Cardiac muscle cell (in vitro differentiated cells and primary cell): ENCODE results near the gene CEP112. TPM values are rescaled to one million over a fixed set of nuclear protein-coding genes. Genes with fewer than 3 reads are reported as not detected.

Experiments
- DNase-seq, 2 donors: peaks; one replicate each; pipeline versions ENCODE4 v3.0.0 to v3.0.0-alpha.2; 2010 to 2017; ENCODE audit warnings: low read depth in 1 of 2, low spot score in 1 of 2
- H3K27ac ChIP-seq: fragments of 200-600 bp; sonication (generic); 2 replicates; pipeline ENCODE4 v1.5.1; 2016
- H3K27me3 ChIP-seq: fragments of 200-600 bp; sonication (generic); 2 replicates; pipeline ENCODE4 v1.6.0; 2016; ENCODE audit warnings: control low read depth
- H3K36me3 ChIP-seq: fragments of 200-600 bp; sonication (generic); 2 replicates; pipeline ENCODE4 v1.5.1; 2016; ENCODE audit warnings: control low read depth
- H3K4me1 ChIP-seq: fragments of 200-600 bp; sonication (generic); 2 replicates; pipeline ENCODE4 v1.8.1; 2017; ENCODE audit warnings: low read depth, mild to moderate bottlenecking, mixed run types
- H3K4me3 ChIP-seq: fragments of 200-600 bp; sonication (generic); 2 replicates; pipeline ENCODE4 v1.5.1; 2016; ENCODE audit warnings: mild to moderate bottlenecking
- H3K9me3 ChIP-seq: fragments of 200-600 bp; sonication (generic); 2 replicates; pipeline ENCODE4 v1.5.1; 2017; ENCODE audit warnings: low read depth, mild to moderate bottlenecking, control low read depth
- CTCF ChIP-seq: IDR thresholded peaks from 2 replicates; pipeline ENCODE4 v1.5.1; 2012; ENCODE audit warnings: low read depth, mild to moderate bottlenecking, low read length
- polyA plus RNA-seq: library from polyadenylated mRNA; unstranded; fragments of >200 nt; fragmentation: Nextera tagmentation; extraction: Ambion mirVana; gene quantifications from 2 replicates; pipeline ENCODE4 v1.2.1, GENCODE V29; 2016
- total RNA-seq: library from RNA; depleted of rRNA; stranded (reverse); fragments of >200 nt; gene quantifications from 2 replicates; pipeline ENCODE4 v1.2.3, GENCODE V29; 2016

The CEP112 gene
- total and polyA plus RNA-seq, 2 experiments from 2014 or later: 7.7 to 10.9 TPM

DNA sequence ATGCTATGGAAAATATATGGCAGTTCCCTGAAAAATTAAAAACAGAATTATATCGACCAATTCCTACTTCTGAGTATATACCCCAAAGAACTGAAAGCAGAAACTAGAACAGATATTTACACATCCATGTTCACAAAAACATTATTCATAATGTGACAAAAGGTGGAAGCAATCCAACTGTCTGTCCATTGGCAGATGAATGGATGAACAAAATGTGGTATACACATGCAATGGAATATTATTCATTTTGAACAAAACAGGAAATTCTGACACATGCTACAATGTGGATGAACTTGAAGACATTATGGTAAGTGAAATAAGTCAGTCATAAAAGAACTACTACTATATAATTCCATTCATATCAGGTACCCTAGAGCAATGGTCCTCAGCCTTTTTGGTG, 367.0 kb downstream of the CEP112 start:
- no peaks in the 10 kb centered on the region for H3K36me3 ChIP-seq
- H3K9me3 ChIP-seq: no peaks in the 10 kb centered on the region
- H3K4me1 ChIP-seq: no peaks in the 10 kb centered on the region
- no peak for TF ChIP-seq CTCF
- no peaks in the 10 kb centered on the region for H3K27me3 ChIP-seq
- no peak overlapping the region for H3K27ac ChIP-seq
- H3K4me3 ChIP-seq: no peak overlapping the region
- no peak for DNase-seq

GRCh38 chr17:65823713-65824112, 368.2 kb downstream of the CEP112 start:
- no peaks in the 10 kb centered on the region for H3K27me3 ChIP-seq
- TF ChIP-seq CTCF: no peak
- H3K27ac ChIP-seq: no peak overlapping the region
- no peak for DNase-seq
- H3K4me3 ChIP-seq: no peak overlapping the region
- no peaks in the 10 kb centered on the region for H3K36me3 ChIP-seq
- no peaks in the 10 kb centered on the region for H3K4me1 ChIP-seq
- H3K9me3 ChIP-seq: no peaks in the 10 kb centered on the region

- DNase-seq: no peak
- Histone ChIP-seq H3K27ac (no peak overlapping the region), H3K36me3 (no peaks in the 10 kb centered on the region), H3K4me1 (no peaks in the 10 kb centered on the region), H3K27me3 (no peaks in the 10 kb centered on the region), H3K4me3 (no peak overlapping the region), H3K9me3 (no peaks in the 10 kb centered on the region)
- no peak for TF ChIP-seq CTCF
Measured at GRCh38 chr17:65820811-65821210, 371.1 kb downstream of the CEP112 start.

- no peak overlapping the region for H3K4me3 ChIP-seq
- H3K27me3 ChIP-seq: no peaks in the 10 kb centered on the region
- H3K9me3 ChIP-seq: no peaks in the 10 kb centered on the region
- DNase-seq: no peak
- H3K4me1 ChIP-seq: no peaks in the 10 kb centered on the region
- H3K36me3 ChIP-seq: no peaks in the 10 kb centered on the region
- H3K27ac ChIP-seq: no peak overlapping the region
- no peak for TF ChIP-seq CTCF
Measured at GRCh38 chr17:65820306-65820705, 371.6 kb downstream of the CEP112 start.

- H3K4me3 ChIP-seq: no peak overlapping the region
- H3K36me3 ChIP-seq: no peaks in the 10 kb centered on the region
- no peak overlapping the region for H3K27ac ChIP-seq
Measured at GRCh38 chr17:65819810-65820209, 372.1 kb downstream of the CEP112 start.

More at GRCh38 chr17:65819810-65820209, 372.1 kb downstream of the CEP112 start:
- H3K4me1 ChIP-seq: no peaks in the 10 kb centered on the region
- no peak for DNase-seq
- TF ChIP-seq CTCF: no peak
- no peaks in the 10 kb centered on the region for H3K9me3 ChIP-seq
- no peaks in the 10 kb centered on the region for H3K27me3 ChIP-seq
